Lung (tissue), 12 donors: ENCODE data around the gene PCDHGC4. TPM values are rescaled to one million over a fixed set of nuclear protein-coding genes. Genes with fewer than 3 reads are reported as not detected.
A peak's percentile ranks its signal among the peaks of the same experiment; 100 is the strongest.

ENCODE experiments used
- ATAC-seq: fragments of 200-7000 bp; cut with Tn5 transposase; one replicate; pipeline ENCODE4 v1.9.1; 2020; ENCODE audit warnings: moderate number of reproducible peaks; ENCODE audit not compliant: insufficient read depth, low FRiP score
- DNase-seq, 3 donors: peaks; one replicate each; pipeline ENCODE4 v3.0.0-alpha.2; 2013 to 2017
- H3K27ac ChIP-seq, 2 donors: one replicate each; pipeline ENCODE4 v1.5.1; 2013; ENCODE audit warnings: mild to moderate bottlenecking in 2 of 2, moderate library complexity in 2 of 2, control low read depth in 1 of 2, inconsistent platforms in 1 of 2, low read depth in 1 of 2, low read length in 1 of 2
- H3K27me3 ChIP-seq, 3 donors: one replicate each; pipeline ENCODE4 v1.5.1; 2013; ENCODE audit warnings: low read length in 2 of 3; ENCODE audit not compliant: control insufficient read depth in 3 of 3, insufficient read depth in 3 of 3
- H3K36me3 ChIP-seq, 4 donors: one replicate each; pipeline ENCODE4 v1.5.1; 2013; ENCODE audit warnings: low read length in 4 of 4, mild to moderate bottlenecking in 1 of 4, moderate library complexity in 1 of 4; ENCODE audit not compliant: control insufficient read depth in 4 of 4, insufficient read depth in 4 of 4
- H3K4me1 ChIP-seq, 5 donors: one replicate each; pipeline ENCODE4 v1.5.1; 2013; ENCODE audit warnings: low read length in 5 of 5, mild to moderate bottlenecking in 2 of 5, moderate library complexity in 1 of 5; ENCODE audit not compliant: control insufficient read depth in 5 of 5, insufficient read depth in 5 of 5
- H3K4me3 ChIP-seq: one replicate; pipeline ENCODE4 v1.5.1; 2013; ENCODE audit warnings: mild to moderate bottlenecking, control low read depth, moderate library complexity
- H3K9ac ChIP-seq, 2 donors: one replicate each; pipeline ENCODE4 v1.5.1; 2013; ENCODE audit warnings: low read length in 2 of 2, control low read depth in 1 of 2; ENCODE audit not compliant: insufficient read depth in 1 of 2
- H3K9me3 ChIP-seq, 4 donors: one replicate each; pipeline ENCODE4 v1.5.1; 2013; ENCODE audit warnings: low read length in 3 of 4, mild to moderate bottlenecking in 1 of 4, moderate library complexity in 1 of 4; ENCODE audit not compliant: control insufficient read depth in 4 of 4, insufficient read depth in 3 of 4
- CTCF ChIP-seq: IDR thresholded peaks from 2 replicates; pipeline ENCODE4 v1.5.1; 2012; ENCODE audit warnings: mild to moderate bottlenecking; ENCODE audit errors: control extremely low read depth, extremely low read depth
- WGBS, 2 donors: extraction: QIAGEN DNeasy Blood & Tissue Kit; methylation state at CpG; one replicate each; pipeline ENCODE4 v1.1.7; 2013; 5-methylcytosine and 5-hydroxymethylcytosine counted together
- polyA plus RNA-seq, 2 donors: library from polyadenylated mRNA; stranded (reverse); fragments of 200-250 nt; gene quantifications; one replicate each; pipeline ENCODE4 v1.2.1, GENCODE V29; 2013
- total RNA-seq, 2 donors: library from RNA; depleted of rRNA in 1 of 2; stranded (reverse); fragments of >200 nt in 1 of 2; gene quantifications; one replicate each; pipeline ENCODE4 v1.2.1, GENCODE V29; 2014 to 2021
- donor health status: control.
- donor health status: control.
- donor health status: Bipolar disorder and iron deficiency.
- donor health status: healthy.
- donor health status: DM: yes; HTN: yes; CAD: no.

The PCDHGC4 gene
- total and polyA plus RNA-seq, 4 donors = 0.08 to 8.7 (median 1.7) TPM

DNA sequence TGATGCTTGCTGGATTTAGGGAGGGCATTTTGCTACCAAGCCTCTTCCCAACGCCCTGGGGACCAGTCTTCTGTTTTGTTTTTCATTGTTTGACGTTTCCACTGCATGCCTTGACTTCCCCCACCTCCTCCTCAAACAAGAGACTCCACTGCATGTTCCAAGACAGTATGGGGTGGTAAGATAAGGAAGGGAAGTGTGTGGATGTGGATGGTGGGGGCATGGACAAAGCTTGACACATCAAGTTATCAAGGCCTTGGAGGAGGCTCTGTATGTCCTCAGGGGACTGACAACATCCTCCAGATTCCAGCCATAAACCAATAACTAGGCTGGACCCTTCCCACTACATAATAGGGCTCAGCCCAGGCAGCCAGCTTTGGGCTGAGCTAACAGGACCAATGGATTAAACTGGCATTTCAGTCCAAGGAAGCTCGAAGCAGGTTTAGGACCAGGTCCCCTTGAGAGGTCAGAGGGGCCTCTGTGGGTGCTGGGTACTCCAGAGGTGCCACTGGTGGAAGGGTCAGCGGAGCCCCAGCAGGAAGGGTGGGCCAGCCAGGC is 27.0 kb downstream of the PCDHGC4 start:
- 66 to 72% methylated on average over 4 of the region's 4 CpGs for WGBS, 2 donors
- Histone ChIP-seq H3K4me1 (peaks cover 16 to 67% (median 24%) of the 10 kb centered on the region in 5 donors), H3K9ac (no peak overlapping the region), H3K27ac (peak overlapping the region in 1 of 2 donors; percentile 75), H3K36me3 (peaks cover 0 to 32% (median 27%) of the 10 kb centered on the region in 4 donors), H3K4me3 (no peak overlapping the region), H3K9me3 (no peaks in the 10 kb centered on the region), H3K27me3 (no peaks in the 10 kb centered on the region)
- no peak for TF ChIP-seq CTCF
- no peak for ATAC-seq
- DNase-seq = no peak

GRCh38 chr5:141512390-141512910 is 27.6 kb downstream of the PCDHGC4 start:
- peaks cover 0 to 32% (median 27%) of the 10 kb centered on the region in 4 donors for H3K36me3 ChIP-seq
- H3K9ac ChIP-seq = peak overlapping the region in 1 of 2 donors; percentile 92
- peak; percentile 78 to 80 (median 79) for DNase-seq
- TF ChIP-seq CTCF = no peak
- WGBS, 2 donors = 5 to 11% methylated on average over 28 of the region's 28 CpGs
- H3K27ac ChIP-seq = peak overlapping the region; percentile 72 to 75
- peak; percentile 45 for ATAC-seq
- H3K4me3 ChIP-seq = no peak overlapping the region
- no peaks in the 10 kb centered on the region for H3K27me3 ChIP-seq
- H3K9me3 ChIP-seq = no peaks in the 10 kb centered on the region
- peaks cover 14 to 67% (median 24%) of the 10 kb centered on the region in 5 donors for H3K4me1 ChIP-seq

GRCh38 chr5:141512911-141513626 is 28.2 kb downstream of the PCDHGC4 start:
- 1 to 17% methylated on average over 43 of the region's 43 CpGs for WGBS, 2 donors
- Histone ChIP-seq H3K9ac (peak overlapping the region in 1 of 2 donors; percentile 92), H3K9me3 (no peaks in the 10 kb centered on the region), H3K27me3 (no peaks in the 10 kb centered on the region), H3K4me1 (peaks cover 14 to 67% (median 24%) of the 10 kb centered on the region in 5 donors), H3K4me3 (peak overlapping the region; percentile 17), H3K27ac (peak overlapping the region; percentile 72 to 75), H3K36me3 (peaks cover 0 to 34% (median 27%) of the 10 kb centered on the region in 4 donors)
- no peak for TF ChIP-seq CTCF
- ATAC-seq (no peak), DNase-seq (peak; percentile 73 to 80 (median 79))
